Activated T-cell treated with anti-CD3 and anti-CD28 coated beads for 4 hours (primary cell): ENCODE data around the gene DACT2.

Source experiments
- DNase-seq: peaks from one replicate; pipeline ENCODE4 v3.0.0-alpha.2; 2020

Gene DACT2

GRCh38 chr6:168348186-168348585 is 28.6 kb upstream of the DACT2 start:
- DNase-seq: no peak

GRCh38 chr6:168347615-168348014 is 28.0 kb upstream of the DACT2 start:
- no peak for DNase-seq

- no peak for DNase-seq
These were observed 27.5 kb upstream of the DACT2 start for GRCh38 chr6:168347053-168347452.

- DNase-seq: no peak
These were observed 26.5 kb upstream of the DACT2 start for GRCh38 chr6:168345896-168346754.

GRCh38 chr6:168345266-168345665 is 25.7 kb upstream of the DACT2 start:
- no peak for DNase-seq

- no peak for DNase-seq
These were observed 24.8 kb upstream of the DACT2 start for GRCh38 chr6:168344338-168344737.

GRCh38 chr6:168343239-168344150 is 23.9 kb upstream of the DACT2 start:
- DNase-seq: no peak

GRCh38 chr6:168342636-168343035 is 23.1 kb upstream of the DACT2 start:
- no peak for DNase-seq

- no peak for DNase-seq
These were observed 21.8 kb upstream of the DACT2 start for GRCh38 chr6:168341280-168341900.

- no peak for DNase-seq
These were observed 21.2 kb upstream of the DACT2 start for GRCh38 chr6:168340819-168341218.

GRCh38 chr6:168338777-168339176 is 19.2 kb upstream of the DACT2 start:
- no peak for DNase-seq

GRCh38 chr6:168336967-168337366 is 17.4 kb upstream of the DACT2 start:
- no peak for DNase-seq

GRCh38 chr6:168333989-168334388 is 14.4 kb upstream of the DACT2 start:
- no peak for DNase-seq

- DNase-seq: no peak
These were observed 13.9 kb upstream of the DACT2 start for GRCh38 chr6:168333491-168333890.

GRCh38 chr6:168333039-168333438 is 13.5 kb upstream of the DACT2 start:
- DNase-seq: no peak

GRCh38 chr6:168332020-168332419 is 12.4 kb upstream of the DACT2 start:
- no peak for DNase-seq

GRCh38 chr6:168331058-168331457 is 11.5 kb upstream of the DACT2 start:
- no peak for DNase-seq

- DNase-seq: no peak
These were observed 10.8 kb upstream of the DACT2 start for GRCh38 chr6:168330403-168330802.

GRCh38 chr6:168328086-168328485 is 8.5 kb upstream of the DACT2 start:
- DNase-seq: no peak

- no peak for DNase-seq
These were observed 7.0 kb upstream of the DACT2 start for GRCh38 chr6:168326294-168327261.

- no peak for DNase-seq
These were observed 3.4 kb upstream of the DACT2 start for GRCh38 chr6:168322966-168323365.

- no peak for DNase-seq
These were observed 1.1 kb upstream of the DACT2 start for GRCh38 chr6:168320634-168321033.
